Measurements from ENCODE around the gene EHMT1. TPM values are rescaled to one million over a fixed set of nuclear protein-coding genes. Genes with fewer than 3 reads are reported as not detected.

Gene EHMT1
- total RNA-seq, 5 donors from 2014 or later (not counting 1 experiment from before 2014, with no cell fraction given): 113 to 124 (median 121) TPM

DNA sequence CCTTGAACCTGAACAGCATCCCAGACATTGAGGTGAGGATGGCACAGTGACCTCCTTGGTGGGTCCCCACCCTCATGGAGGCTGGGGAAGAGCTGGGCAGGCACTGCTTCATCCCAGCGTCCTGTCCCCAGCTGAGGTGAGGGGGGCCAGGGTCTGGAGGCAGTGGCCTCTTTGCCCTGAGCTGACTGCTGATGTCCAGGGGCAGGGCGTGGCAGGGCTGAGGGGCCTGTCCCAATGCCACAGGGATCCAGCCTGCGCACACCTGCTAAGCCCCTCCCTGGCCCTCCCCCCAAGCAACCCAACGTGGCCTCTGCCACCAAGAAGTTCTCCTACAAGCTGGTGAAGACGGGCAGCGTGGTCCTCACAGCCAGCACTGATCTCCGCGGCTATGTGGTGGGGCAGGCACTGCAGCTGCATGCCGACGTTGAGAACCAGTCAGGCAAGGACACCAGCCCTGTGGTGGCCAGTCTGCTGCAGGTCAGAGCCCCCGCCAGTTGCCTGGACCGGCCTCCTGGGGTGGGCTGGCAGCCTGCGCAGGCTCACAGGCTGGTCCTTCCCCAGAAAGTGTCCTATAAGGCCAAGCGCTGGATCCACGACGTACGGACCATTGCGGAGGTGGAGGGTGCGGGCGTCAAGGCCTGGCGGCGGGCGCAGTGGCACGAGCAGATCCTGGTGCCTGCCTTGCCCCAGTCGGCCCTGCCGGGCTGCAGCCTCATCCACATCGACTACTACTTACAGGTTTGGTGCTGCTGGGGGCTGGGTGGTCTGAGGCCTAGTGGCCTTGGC lies 4.9 kb upstream of the EHMT1 start:
- Histone ChIP-seq H3K27ac (ENCODE audit: low read length) (no peak overlapping the region), H3K36me3 (ENCODE audit: control insufficient read depth in 2 of 2, extremely low read depth in 1 of 2, insufficient read depth in 1 of 2, low read length in 1 of 2) (peaks cover 10 to 28% of the 10 kb centered on the region in 2 donors), H3K27me3 (replicated peaks in 1 of 2; ENCODE audit: control insufficient read depth in 2 of 2, extremely low read depth in 1 of 2, insufficient read depth in 2 of 2, low read length in 1 of 2) (no peaks in the 10 kb centered on the region), H3K4me3 (ENCODE audit: control insufficient read depth in 1 of 2, extremely low read depth in 1 of 2, low read length in 1 of 2) (no peak overlapping the region), H3K4me1 (ENCODE audit: control insufficient read depth in 1 of 2, extremely low read depth in 1 of 2, insufficient read depth in 2 of 2, low read length in 2 of 2) (peaks cover 7 to 41% of the 10 kb centered on the region in 2 experiments), H3K9me3 (no peaks in the 10 kb centered on the region)
- Mint-ChIP-seq H3K4me3 (no peak overlapping the region), H3K36me3 (peaks cover 2% of the 10 kb centered on the region), H3K27me3 (no peaks in the 10 kb centered on the region), H3K27ac (no peak overlapping the region), H3K4me1 (peaks cover 28 to 39% (median 29%) of the 10 kb centered on the region in 3 donors), H3K9me3 (no peaks in the 10 kb centered on the region)
- ChIA-PET CTCF (no interaction called here), POLR2A (interaction anchor here in 1 of 2 donors (0.5 kb wide), 1 partner anchor 1386 kb away, joined by 4 read pairs; no protein-coding TSS in a partner anchor)
- 93% methylated on average over 22 of the region's 27 CpGs for WGBS (ENCODE audit: insufficient coverage)
- DNase-seq (no peak), ATAC-seq (replicated peaks in 1 of 4) (no peak)

DNA sequence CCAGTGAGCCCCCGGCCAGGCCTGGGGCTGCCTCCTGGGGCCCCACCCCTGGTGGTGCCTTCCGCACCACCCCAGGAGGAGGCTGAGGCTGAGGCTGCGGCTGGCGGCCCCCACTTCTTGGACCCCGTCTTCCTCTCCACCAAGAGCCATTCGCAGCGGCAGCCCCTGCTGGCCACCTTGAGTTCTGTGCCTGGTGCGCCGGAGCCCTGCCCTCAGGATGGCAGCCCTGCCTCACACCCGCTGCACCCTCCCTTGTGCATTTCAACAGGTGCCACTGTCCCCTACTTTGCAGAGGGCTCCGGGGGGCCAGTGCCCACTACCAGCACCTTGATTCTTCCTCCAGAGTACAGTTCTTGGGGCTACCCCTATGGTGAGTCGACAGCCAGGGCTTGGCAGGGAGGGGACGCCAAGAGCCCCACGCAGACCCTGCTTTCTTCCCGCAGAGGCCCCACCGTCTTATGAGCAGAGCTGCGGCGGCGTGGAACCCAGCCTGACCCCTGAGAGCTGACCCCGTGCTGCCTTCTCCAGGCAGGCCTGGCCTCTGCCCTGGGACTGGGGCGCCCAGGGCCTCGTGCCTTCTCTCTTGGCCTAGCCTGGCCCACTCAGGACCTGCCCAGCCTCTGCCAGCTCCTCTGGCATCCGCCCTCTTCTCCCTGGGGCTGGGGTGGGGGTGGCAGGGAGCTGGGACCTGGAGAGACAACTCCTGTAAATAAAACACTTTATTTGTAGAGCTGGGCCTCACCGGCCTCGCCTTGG lies 4.0 kb upstream of the EHMT1 start:
- H3K36me3 Mint-ChIP-seq: peaks cover 2% of the 10 kb centered on the region
- WGBS (ENCODE audit: insufficient coverage): 97% methylated on average over 22 of the region's 25 CpGs
- Histone ChIP-seq H3K4me1 (ENCODE audit: control insufficient read depth in 1 of 2, extremely low read depth in 1 of 2, insufficient read depth in 2 of 2, low read length in 2 of 2) (peaks cover 8 to 46% of the 10 kb centered on the region in 2 experiments), H3K27me3 (replicated peaks in 1 of 2; ENCODE audit: control insufficient read depth in 2 of 2, extremely low read depth in 1 of 2, insufficient read depth in 2 of 2, low read length in 1 of 2) (no peaks in the 10 kb centered on the region), H3K36me3 (ENCODE audit: control insufficient read depth in 2 of 2, extremely low read depth in 1 of 2, insufficient read depth in 1 of 2, low read length in 1 of 2) (peaks cover 6 to 28% of the 10 kb centered on the region in 2 donors), H3K4me3 (ENCODE audit: control insufficient read depth in 1 of 2, extremely low read depth in 1 of 2, low read length in 1 of 2) (no peak overlapping the region), H3K9me3 (no peaks in the 10 kb centered on the region), H3K27ac (ENCODE audit: low read length) (no peak overlapping the region)
- H3K9me3 Mint-ChIP-seq: no peaks in the 10 kb centered on the region
- H3K4me3 Mint-ChIP-seq: no peak overlapping the region
- POLR2A ChIA-PET: no interaction called here
- H3K4me1 Mint-ChIP-seq: peaks cover 32 to 41% (median 34%) of the 10 kb centered on the region in 3 donors
- no peak for DNase-seq
- H3K27me3 Mint-ChIP-seq: no peaks in the 10 kb centered on the region
- CTCF ChIA-PET: no interaction called here
- peak overlapping the region in 1 of 2 donors; percentile 28 for H3K27ac Mint-ChIP-seq
- no peak for ATAC-seq (replicated peaks in 1 of 4)

DNA sequence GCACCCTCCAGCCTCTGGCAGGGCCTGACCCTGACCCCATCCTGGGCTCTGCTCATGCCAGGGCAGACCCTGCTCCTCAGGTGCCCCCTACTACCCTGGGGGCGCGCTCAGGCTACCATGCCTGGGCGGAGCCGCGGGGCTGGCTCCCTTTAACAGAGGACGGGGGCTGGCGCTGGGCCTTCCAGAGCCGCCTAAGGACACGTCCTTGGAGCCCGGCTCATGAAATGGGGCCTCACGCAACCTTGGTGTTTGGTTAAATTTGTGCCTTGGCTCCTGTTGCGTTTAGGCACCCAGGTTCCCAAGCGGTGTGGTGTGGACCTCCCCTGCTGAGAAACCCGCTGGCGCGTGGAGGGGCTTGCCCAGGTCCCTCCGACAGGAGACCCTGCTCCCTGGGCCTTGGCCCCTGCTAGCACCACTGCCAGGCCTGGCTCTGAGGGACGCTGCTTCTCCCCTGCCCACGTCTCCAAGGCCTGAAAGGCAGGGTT lies 3.4 kb upstream of the EHMT1 start:
- peaks cover 2% of the 10 kb centered on the region for H3K36me3 Mint-ChIP-seq
- ChIA-PET CTCF (no interaction called here), POLR2A (no interaction called here)
- Histone ChIP-seq H3K27ac (ENCODE audit: low read length) (no peak overlapping the region), H3K9me3 (no peaks in the 10 kb centered on the region), H3K27me3 (replicated peaks in 1 of 2; ENCODE audit: control insufficient read depth in 2 of 2, extremely low read depth in 1 of 2, insufficient read depth in 2 of 2, low read length in 1 of 2) (no peaks in the 10 kb centered on the region), H3K36me3 (ENCODE audit: control insufficient read depth in 2 of 2, extremely low read depth in 1 of 2, insufficient read depth in 1 of 2, low read length in 1 of 2) (peaks cover 6 to 28% of the 10 kb centered on the region in 2 donors), H3K4me1 (ENCODE audit: control insufficient read depth in 1 of 2, extremely low read depth in 1 of 2, insufficient read depth in 2 of 2, low read length in 2 of 2) (peaks cover 14 to 51% of the 10 kb centered on the region in 2 experiments), H3K4me3 (ENCODE audit: control insufficient read depth in 1 of 2, extremely low read depth in 1 of 2, low read length in 1 of 2) (no peak overlapping the region)
- WGBS (ENCODE audit: insufficient coverage): 97% methylated on average over 18 of the region's 19 CpGs
- peaks cover 37 to 44% (median 37%) of the 10 kb centered on the region in 3 donors for H3K4me1 Mint-ChIP-seq
- no peak for ATAC-seq (replicated peaks in 1 of 4)
- H3K4me3 Mint-ChIP-seq: no peak overlapping the region
- no peaks in the 10 kb centered on the region for H3K27me3 Mint-ChIP-seq
- H3K9me3 Mint-ChIP-seq: no peaks in the 10 kb centered on the region
- no peak overlapping the region for H3K27ac Mint-ChIP-seq
- DNase-seq: no peak

- DNase-seq (peak in 9 of 35 experiments; percentile 8 to 52 (median 25)), ATAC-seq (replicated peaks in 1 of 4) (peak; percentile 7 to 16 (median 14))
- H3K27me3 ChIP-seq (replicated peaks in 1 of 2; ENCODE audit: control insufficient read depth in 2 of 2, extremely low read depth in 1 of 2, insufficient read depth in 2 of 2, low read length in 1 of 2): no peaks in the 10 kb centered on the region
- Mint-ChIP-seq H3K27ac (peak overlapping the region; percentile 78 to 82), H3K4me1 (peaks cover 43 to 50% (median 49%) of the 10 kb centered on the region in 3 donors), H3K4me3 (peak overlapping the region; percentile 81 to 92 (median 83)), H3K36me3 (peaks cover 5% of the 10 kb centered on the region), H3K27me3 (no peaks in the 10 kb centered on the region), H3K9me3 (no peaks in the 10 kb centered on the region)
- H3K9me3 ChIP-seq: no peaks in the 10 kb centered on the region
- 1% methylated on average over 58 of the region's 58 CpGs for WGBS (ENCODE audit: insufficient coverage)
- H3K4me1 ChIP-seq (ENCODE audit: control insufficient read depth in 1 of 2, extremely low read depth in 1 of 2, insufficient read depth in 2 of 2, low read length in 2 of 2): peaks cover 24 to 52% of the 10 kb centered on the region in 2 experiments
- ChIA-PET CTCF (interaction anchor here in 1 of 2 donors (0.6 kb wide), 1 partner anchor 468 kb away, joined by 3 read pairs; no protein-coding TSS in a partner anchor), POLR2A (interaction anchor here in 1 of 2 donors (0.5 to 0.8 kb wide), 2 partner anchors 29 to 46 kb away, joined by 3 to 4 read pairs; partner anchors contain the start of gene ZMYND19)
- peak overlapping the region; percentile 27 for H3K27ac ChIP-seq (ENCODE audit: low read length)
- H3K36me3 ChIP-seq (ENCODE audit: control insufficient read depth in 2 of 2, extremely low read depth in 1 of 2, insufficient read depth in 1 of 2, low read length in 1 of 2): peaks cover 8 to 19% of the 10 kb centered on the region in 2 donors
- H3K4me3 ChIP-seq (ENCODE audit: control insufficient read depth in 1 of 2, extremely low read depth in 1 of 2, low read length in 1 of 2): peak overlapping the region; percentile 57 to 91
Observed at GRCh38 chr9:137619240-137620047, 639 bp downstream of the EHMT1 start.

DNA sequence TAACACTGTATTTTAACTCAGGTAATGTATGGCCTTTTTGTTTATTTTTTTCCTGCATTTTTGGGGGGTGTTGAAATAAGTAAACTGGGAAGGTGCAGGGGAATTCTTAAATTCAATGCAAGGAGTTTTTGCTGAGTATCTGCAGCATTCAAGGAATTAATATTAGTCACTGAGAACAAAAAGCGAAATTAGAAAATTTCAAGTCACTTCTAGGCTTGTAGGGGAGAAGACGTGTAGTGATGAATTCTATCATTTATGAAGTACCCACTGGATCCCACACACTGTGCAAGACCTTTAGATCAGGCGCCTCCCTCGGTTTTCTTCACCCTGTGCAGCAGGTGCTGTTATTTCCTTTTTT lies 1.2 kb downstream of the EHMT1 start:
- no peaks in the 10 kb centered on the region for H3K9me3 ChIP-seq
- WGBS (ENCODE audit: insufficient coverage): no CpG with 5 or more reads among the region's 4 CpGs
- H3K27ac ChIP-seq (ENCODE audit: low read length): peak overlapping the region; percentile 27
- peak overlapping the region; percentile 57 to 91 for H3K4me3 ChIP-seq (ENCODE audit: control insufficient read depth in 1 of 2, extremely low read depth in 1 of 2, low read length in 1 of 2)
- CTCF ChIA-PET: no interaction called here
- Mint-ChIP-seq H3K27ac (peak overlapping the region; percentile 78 to 82), H3K27me3 (no peaks in the 10 kb centered on the region), H3K36me3 (peaks cover 3% of the 10 kb centered on the region), H3K9me3 (no peaks in the 10 kb centered on the region), H3K4me3 (peak overlapping the region; percentile 81 to 92 (median 83)), H3K4me1 (peaks cover 46 to 56% (median 50%) of the 10 kb centered on the region in 3 donors)
- H3K27me3 ChIP-seq (replicated peaks in 1 of 2; ENCODE audit: control insufficient read depth in 2 of 2, extremely low read depth in 1 of 2, insufficient read depth in 2 of 2, low read length in 1 of 2): no peaks in the 10 kb centered on the region
- peaks cover 24 to 56% of the 10 kb centered on the region in 2 experiments for H3K4me1 ChIP-seq (ENCODE audit: control insufficient read depth in 1 of 2, extremely low read depth in 1 of 2, insufficient read depth in 2 of 2, low read length in 2 of 2)
- DNase-seq: no peak
- no peak for ATAC-seq (replicated peaks in 1 of 4)
- peaks cover 7 to 14% of the 10 kb centered on the region in 2 donors for H3K36me3 ChIP-seq (ENCODE audit: control insufficient read depth in 2 of 2, extremely low read depth in 1 of 2, insufficient read depth in 1 of 2, low read length in 1 of 2)
- POLR2A ChIA-PET: interaction anchor here in 1 of 2 donors (0.5 kb wide), 1 partner anchor 46 kb away, joined by 4 read pairs; no protein-coding TSS in a partner anchor

Measured in T-cell (primary cell).